H1 (cell line): ENCODE results near the gene NCAPD2. TPM values are rescaled to one million over a fixed set of nuclear protein-coding genes. Genes with fewer than 3 reads are reported as not detected.

Experiments
- CTCF ChIA-PET: fragments of 300-600 bp; sonication (Branson Sonifier 250); formaldehyde crosslinking; loops from one replicate; lab custom pipeline; 2021; ENCODE audit not compliant: partially characterized antibody; lab: Charles Lee
- POLR2A ChIA-PET: fragments of 300-600 bp; sonication (Branson Sonifier 250); formaldehyde crosslinking; loops from one replicate; lab custom pipeline; 2021; ENCODE audit warnings: inconsistent platforms; ENCODE audit not compliant: partially characterized antibody; lab: Charles Lee
- DNase-seq, 2 experiments: peaks; one replicate each; pipeline versions ENCODE4 v3.0.0 to v3.0.0-alpha.2; 2010 to 2022; ENCODE audit warnings: low spot score in 2 of 2, low read depth in 1 of 2, mixed read lengths in 1 of 2
- FAIRE-seq: peaks from 2 replicates; lab custom pipeline; 2011; peaks lifted over from hg19 to GRCh38; lab: Jason Lieb, UNC
- H2AFZ ChIP-seq: 2 replicates; pipeline ENCODE4 v1.8.1; 2012; ENCODE audit warnings: low read length, inconsistent platforms
- H2AK5ac ChIP-seq: 2 replicates; pipeline ENCODE4 v1.6.1; 2013; ENCODE audit warnings: low read depth, low read length
- H2BK120ac ChIP-seq: replicated peaks from 2 replicates; pipeline ENCODE3; 2013; ENCODE audit warnings: low read depth, low read length, inconsistent platforms
- H2BK12ac ChIP-seq: 2 replicates; pipeline ENCODE4 v1.6.1; 2013; ENCODE audit warnings: low read depth, low read length
- H2BK15ac ChIP-seq: 2 replicates; pipeline ENCODE4 v1.6.1; 2013; ENCODE audit warnings: low read length
- H2BK20ac ChIP-seq: 2 replicates; pipeline ENCODE4 v1.6.1; 2013; ENCODE audit warnings: low read length
- H2BK5ac ChIP-seq: 2 replicates; pipeline ENCODE4 v1.6.1; 2013; ENCODE audit warnings: low read depth, low read length
- H3K14ac ChIP-seq: 2 replicates; pipeline ENCODE4 v1.6.1; 2013; ENCODE audit warnings: inconsistent platforms; ENCODE audit not compliant: insufficient read length
- H3K18ac ChIP-seq: 2 replicates; pipeline ENCODE4 v1.6.1; 2013; ENCODE audit warnings: low read length; ENCODE audit errors: extremely low read depth
- H3K23ac ChIP-seq: 2 replicates; pipeline ENCODE4 v1.6.1; 2013; ENCODE audit warnings: inconsistent platforms; ENCODE audit not compliant: insufficient read length
- H3K23me2 ChIP-seq: 2 replicates; pipeline ENCODE4 v1.6.1; 2013; ENCODE audit warnings: low read depth, low read length
- H3K27ac ChIP-seq: 2 replicates; pipeline ENCODE4 v1.6.1; 2011; ENCODE audit warnings: low read depth, low read length, inconsistent platforms
- H3K27me3 ChIP-seq, 4 experiments: replicated peaks in 1 of 4; 1 replicate in 1 of 4; 2 replicates in 3 of 4; pipeline versions ENCODE4 v1.6.1 to v1.8.1; 2011 to 2013; ENCODE audit warnings: low read length in 3 of 4, mild to moderate bottlenecking in 3 of 4, inconsistent platforms in 2 of 4, mixed read lengths in 2 of 4, moderate library complexity in 1 of 4; ENCODE audit not compliant: control insufficient read depth in 3 of 4, insufficient read depth in 3 of 4; ENCODE audit errors: extremely low read depth in 1 of 4
- H3K36me3 ChIP-seq, 4 experiments: 2 replicates each; pipeline versions ENCODE4 v1.6.1 to v1.8.1; 2011 to 2013; ENCODE audit warnings: mild to moderate bottlenecking in 4 of 4, low read length in 3 of 4, moderate library complexity in 2 of 4, control low read depth in 1 of 4, inconsistent platforms in 1 of 4; ENCODE audit not compliant: insufficient read depth in 4 of 4, control insufficient read depth in 2 of 4
- H3K4ac ChIP-seq: replicated peaks from 2 replicates; pipeline ENCODE3; 2013; ENCODE audit warnings: low read length, low read depth, mixed read lengths, inconsistent platforms; ENCODE audit not compliant: insufficient read length
- H3K4me1 ChIP-seq, 4 experiments: replicated peaks in 1 of 4; 1 replicate in 1 of 4; 2 replicates in 3 of 4; pipeline versions ENCODE4 v1.6.1 to v1.8.1; 2011 to 2013; ENCODE audit warnings: low read length in 3 of 4, inconsistent platforms in 2 of 4, mixed read lengths in 1 of 4; ENCODE audit not compliant: insufficient read depth in 4 of 4, control insufficient read depth in 3 of 4
- H3K4me2 ChIP-seq, 2 experiments: 2 replicates each; pipeline versions ENCODE4 v1.6.1 to v1.8.1; 2011 to 2013; ENCODE audit warnings: low read depth in 2 of 2, low read length in 2 of 2, control low read depth in 1 of 2, inconsistent platforms in 1 of 2, mild to moderate bottlenecking in 1 of 2; ENCODE audit not compliant: insufficient read depth in 1 of 2
- H3K4me3 ChIP-seq, 4 experiments: fragments of 200-600, 300-600 bp in 1 of 4; sonication (generic), shearing (Covaris generic), sonication (Bioruptor Twin) in 1 of 4; 2 replicates each; pipeline versions ENCODE4 v1.5.1 to v1.8.1; 2011 to 2016; ENCODE audit warnings: low read length in 4 of 4, low read depth in 3 of 4, control low read depth in 2 of 4, inconsistent platforms in 2 of 4, mild to moderate bottlenecking in 2 of 4, mixed read lengths in 1 of 4, moderate library complexity in 1 of 4; ENCODE audit not compliant: insufficient read depth in 2 of 4; ENCODE audit errors: extremely low read depth in 1 of 4
- H3K56ac ChIP-seq: replicated peaks from 2 replicates; pipeline ENCODE3; 2013; ENCODE audit warnings: low read depth, mild to moderate bottlenecking, mixed read lengths, low read length, inconsistent platforms; ENCODE audit not compliant: insufficient read length
- H3K79me1 ChIP-seq: 2 replicates; pipeline ENCODE4 v1.6.1; 2013; ENCODE audit warnings: low read depth, low read length, control low read depth
- H3K79me2 ChIP-seq, 2 experiments: 2 replicates each; pipeline versions ENCODE4 v1.6.1 to v1.8.1; 2012 to 2013; ENCODE audit warnings: low read length in 2 of 2, mild to moderate bottlenecking in 2 of 2, inconsistent platforms in 1 of 2; ENCODE audit not compliant: insufficient read depth in 2 of 2, control insufficient read depth in 1 of 2
- H3K9ac ChIP-seq, 4 experiments: replicated peaks in 1 of 4; 1 replicate in 1 of 4; 2 replicates in 3 of 4; pipeline versions ENCODE4 v1.6.1 to v1.8.1; 2011 to 2013; ENCODE audit warnings: low read depth in 3 of 4, low read length in 3 of 4, control low read depth in 2 of 4, mild to moderate bottlenecking in 2 of 4, moderate library complexity in 2 of 4, inconsistent platforms in 1 of 4; ENCODE audit errors: extremely low read depth in 1 of 4
- H3K9me3 ChIP-seq, 2 experiments: 2 replicates each; pipeline versions ENCODE4 v1.6.1 to v1.8.1; 2012 to 2013; ENCODE audit warnings: mild to moderate bottlenecking in 2 of 2, moderate library complexity in 2 of 2, control low read depth in 1 of 2, inconsistent platforms in 1 of 2, low read depth in 1 of 2, low read length in 1 of 2, mixed read lengths in 1 of 2; ENCODE audit not compliant: insufficient read depth in 2 of 2
- H4K20me1 ChIP-seq, 2 experiments: replicated peaks in 1 of 2; 2 replicates each; pipeline versions ENCODE3 to v1.8.1; 2011 to 2013; ENCODE audit warnings: inconsistent platforms in 2 of 2, low read length in 2 of 2, mild to moderate bottlenecking in 1 of 2; ENCODE audit not compliant: insufficient read depth in 2 of 2, control insufficient read depth in 1 of 2
- H4K5ac ChIP-seq: 2 replicates; pipeline ENCODE4 v1.6.1; 2013; ENCODE audit warnings: low read length, low read depth, mixed read lengths, inconsistent platforms; ENCODE audit not compliant: insufficient read length
- H4K8ac ChIP-seq: 2 replicates; pipeline ENCODE4 v1.8.0; 2013; ENCODE audit warnings: mild to moderate bottlenecking, moderate library complexity, low read length, inconsistent platforms; ENCODE audit not compliant: insufficient read depth; ENCODE audit errors: extremely low read depth
- H4K91ac ChIP-seq: replicated peaks from 2 replicates; pipeline ENCODE3; 2013; ENCODE audit warnings: low read length, mixed read lengths, inconsistent platforms; ENCODE audit not compliant: insufficient read length
- HDAC6 ChIP-seq: IDR thresholded peaks from one replicate; pipeline ENCODE4 v1.7.1; 2012; ENCODE audit warnings: low read depth, mild to moderate bottlenecking, inconsistent platforms, low read length, moderate library complexity
- RAD21 ChIP-seq, 2 experiments: IDR thresholded peaks in 1 of 2; conservative IDR thresholded peaks in 1 of 2; 2 replicates each; pipeline ENCODE4 v1.6.1; 2011; ENCODE audit warnings: low read depth in 2 of 2, low read length in 2 of 2, improper control_type of control experiment in 1 of 2, inconsistent platforms in 1 of 2, mild to moderate bottlenecking in 1 of 2, moderate library complexity in 1 of 2
- WGBS, 2 experiments: shearing (Covaris generic) in 1 of 2; methylation state at CpG; one replicate each; pipeline versions ENCODE4 v1.1.6 to v1.1.7; 2013 to 2015; ENCODE audit warnings: low lambda C conversion rate in 2 of 2, mixed read lengths in 2 of 2, inconsistent platforms in 1 of 2, low coverage in 1 of 2, missing lambda C conversion rate in 1 of 2; ENCODE audit not compliant: insufficient replicate concordance in 2 of 2, insufficient coverage in 1 of 2, insufficient read length in 1 of 2; ENCODE audit errors: extremely low coverage in 1 of 2, missing lambda C conversion rate in 1 of 2; 5-methylcytosine and 5-hydroxymethylcytosine counted together
- polyA plus RNA-seq, 7 experiments: library from polyadenylated mRNA; depleted of rRNA in 3 of 7; stranded (reverse) in 5 of 7; unstranded in 2 of 7; fragments of >200 nt in 5 of 7; fragments of 200-250 nt in 2 of 7; gene quantifications; 1 replicate in 5 of 7; 2 replicates in 1 of 7; 4 replicates in 1 of 7; pipeline versions ENCODE4 v1.2.1 to v1.2.3, GENCODE V29; 2011 to 2013; ENCODE audit warnings: missing spikeins in 2 of 7, mixed read lengths in 2 of 7
- total RNA-seq: library from RNA; stranded (reverse); fragmentation: NEBNext Ultra II Directional; extraction: Animal tissue kit (Norgen Biotek cat#: 25700); gene quantifications from 2 replicates; pipeline ENCODE4 v1.2.1, GENCODE V29; 2021
- TF ChIP-seq, protein P1 (sequence below), 3 experiments: IDR thresholded peaks; 1 replicate in 2 of 3; 2 replicates in 1 of 3; pipeline versions ENCODE4 v1.5.1 to v1.6.1; 2011; ENCODE audit warnings: low read length in 3 of 3, mild to moderate bottlenecking in 3 of 3, inconsistent platforms in 2 of 3, low read depth in 1 of 3, moderate library complexity in 1 of 3; ENCODE audit not compliant: insufficient read depth in 1 of 3; ENCODE audit errors: control extremely low read depth in 1 of 3

NCAPD2 gene
- total and polyA plus RNA-seq, 2 of the 8 experiments (the other 6 are each of a cell fraction or from before 2014, with no cell fraction given) = 55.8 to 132 TPM

- no peak overlapping the region for H3K4me2 ChIP-seq
- H2BK15ac ChIP-seq = no peak overlapping the region
- H3K79me2 ChIP-seq = peaks cover 0 to 24% of the 10 kb centered on the region in 2 experiments; a peak in 2 of 4 replicates
- H2BK5ac ChIP-seq = no peak overlapping the region
- no peak overlapping the region for H3K18ac ChIP-seq
- 81% methylated on average over 6 of the region's 8 CpGs; no CpG with 5 or more reads in 1 of the 2 experiments for WGBS, 2 experiments
- FAIRE-seq (peak; percentile 68), DNase-seq (peak in 1 of 2 experiments; percentile 89)
- no peak overlapping the region for H3K27ac ChIP-seq
- peaks cover 0 to 5% (median 4%) of the 10 kb centered on the region in 4 experiments; a peak in 4 of 7 replicates for H3K4me1 ChIP-seq
- CTCF ChIA-PET = interaction anchor here (0.7 to 24.5 kb wide), 21 partner anchors 10 to 269 kb away, joined by 3 to 462 read pairs (median 4); partner anchors contain the start of genes GAPDH and IFFO1
- no peaks in the 10 kb centered on the region; the same call in 1 of the 2 replicates for H3K79me1 ChIP-seq
- no peak overlapping the region for H3K14ac ChIP-seq
- H3K4ac ChIP-seq = no peak overlapping the region
- H3K9ac ChIP-seq = no peak overlapping the region
- POLR2A ChIA-PET = interaction anchor here (0.6 to 24.2 kb wide), 9 partner anchors 9 to 125 kb away, joined by 3 to 665 read pairs (median 3); partner anchors contain the start of genes GAPDH and ZNF384
- no peak overlapping the region for H4K8ac ChIP-seq
- peaks cover 8 to 12% of the 10 kb centered on the region in 2 experiments for H4K20me1 ChIP-seq
- H2AK5ac ChIP-seq = no peak overlapping the region
- H2BK20ac ChIP-seq = no peak overlapping the region
- no peak overlapping the region for H3K56ac ChIP-seq
- peaks cover 4% of the 10 kb centered on the region for H3K23me2 ChIP-seq
- H4K91ac ChIP-seq = no peak overlapping the region
- H2AFZ ChIP-seq = no peak overlapping the region
- no peaks in the 10 kb centered on the region for H3K9me3 ChIP-seq
- no peak overlapping the region for H2BK120ac ChIP-seq
- no peaks in the 10 kb centered on the region for H3K27me3 ChIP-seq
- no peak overlapping the region for H2BK12ac ChIP-seq
- H4K5ac ChIP-seq = no peak overlapping the region
- TF ChIP-seq, protein P1, sequence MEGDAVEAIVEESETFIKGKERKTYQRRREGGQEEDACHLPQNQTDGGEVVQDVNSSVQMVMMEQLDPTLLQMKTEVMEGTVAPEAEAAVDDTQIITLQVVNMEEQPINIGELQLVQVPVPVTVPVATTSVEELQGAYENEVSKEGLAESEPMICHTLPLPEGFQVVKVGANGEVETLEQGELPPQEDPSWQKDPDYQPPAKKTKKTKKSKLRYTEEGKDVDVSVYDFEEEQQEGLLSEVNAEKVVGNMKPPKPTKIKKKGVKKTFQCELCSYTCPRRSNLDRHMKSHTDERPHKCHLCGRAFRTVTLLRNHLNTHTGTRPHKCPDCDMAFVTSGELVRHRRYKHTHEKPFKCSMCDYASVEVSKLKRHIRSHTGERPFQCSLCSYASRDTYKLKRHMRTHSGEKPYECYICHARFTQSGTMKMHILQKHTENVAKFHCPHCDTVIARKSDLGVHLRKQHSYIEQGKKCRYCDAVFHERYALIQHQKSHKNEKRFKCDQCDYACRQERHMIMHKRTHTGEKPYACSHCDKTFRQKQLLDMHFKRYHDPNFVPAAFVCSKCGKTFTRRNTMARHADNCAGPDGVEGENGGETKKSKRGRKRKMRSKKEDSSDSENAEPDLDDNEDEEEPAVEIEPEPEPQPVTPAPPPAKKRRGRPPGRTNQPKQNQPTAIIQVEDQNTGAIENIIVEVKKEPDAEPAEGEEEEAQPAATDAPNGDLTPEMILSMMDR (IDR thresholded peaks at IDR 0.05; ENCODE audit: control extremely low read depth in 1 of 3, insufficient read depth in 1 of 3, low read depth in 1 of 3, low read length in 3 of 3) = peak; percentile 62 to 85 (median 80)
- no peak for TF ChIP-seq HDAC6
- TF ChIP-seq RAD21 (IDR thresholded peaks at IDR 0.05 in 1 of 2, conservative IDR thresholded peaks at IDR 0.05 in 1 of 2; ENCODE audit: low read depth in 2 of 2, low read length in 2 of 2) = peak in 1 of 2 experiments; percentile 5; a peak in 1 of 4 replicates
- H3K23ac ChIP-seq = no peak overlapping the region
- peaks cover 55 to 65% (median 59%) of the 10 kb centered on the region in 4 experiments for H3K36me3 ChIP-seq
- H3K4me3 ChIP-seq = no peak overlapping the region
These were observed 69.6 kb downstream of the NCAPD2 start for GRCh38 chr12:6563448-6564050.
